MM.1S (cell line): ENCODE measurements around the gene WDR45B.

ENCODE experiments used
- DNase-seq: peaks from one replicate; pipeline ENCODE4 v3.0.0-alpha.2; 2015
- H2AFZ ChIP-seq: fragments of 300-600 bp; sonication (generic); 2 replicates; pipeline ENCODE4 v1.6.0; 2016; ENCODE audit warnings: antibody characterized with exemption, low read length
- H3F3A ChIP-seq: fragments of 300-600 bp; sonication (generic); 2 replicates; pipeline ENCODE4 v1.6.1; 2016; ENCODE audit warnings: mild to moderate bottlenecking, antibody characterized with exemption, low read length, moderate library complexity, mixed read lengths; ENCODE audit not compliant: insufficient read depth
- H3K27ac ChIP-seq: fragments of 300-600 bp; sonication (generic); 2 replicates; pipeline ENCODE4 v1.5.1; 2016; ENCODE audit warnings: mild to moderate bottlenecking, low read length
- H3K27me3 ChIP-seq: fragments of 300-600 bp; sonication (generic); replicated peaks from 2 replicates; pipeline ENCODE4 v1.6.0; 2016; ENCODE audit warnings: low read length; ENCODE audit not compliant: insufficient read depth
- H3K36me3 ChIP-seq: fragments of 300-600 bp; sonication (generic); replicated peaks from 2 replicates; pipeline ENCODE4 v1.6.1; 2016; ENCODE audit warnings: mild to moderate bottlenecking, low read length, mixed read lengths; ENCODE audit not compliant: insufficient read depth
- H3K4me1 ChIP-seq: fragments of 300-600 bp; sonication (generic); 2 replicates; pipeline ENCODE4 v1.6.1; 2016; ENCODE audit warnings: low read length, mixed read lengths
- H3K4me2 ChIP-seq: fragments of 300-600 bp; sonication (generic); 2 replicates; pipeline ENCODE4 v1.6.0; 2016; ENCODE audit warnings: low read depth, low read length
- H3K4me3 ChIP-seq: fragments of 300-600 bp; sonication (generic); 2 replicates; pipeline ENCODE4 v1.5.1; 2016; ENCODE audit warnings: low read length, mixed read lengths
- H3K79me2 ChIP-seq: fragments of 300-600 bp; sonication (generic); 2 replicates; pipeline ENCODE4 v1.6.1; 2016; ENCODE audit warnings: mixed run types, low read length, mixed read lengths
- H3K9ac ChIP-seq: fragments of 300-600 bp; sonication (generic); 2 replicates; pipeline ENCODE4 v1.6.1; 2016; ENCODE audit warnings: low read length, mixed read lengths
- H3K9me2 ChIP-seq: fragments of 300-600 bp; sonication (generic); replicated peaks from 2 replicates; pipeline ENCODE4 v1.6.1; 2016; ENCODE audit warnings: mild to moderate bottlenecking, low read length, mixed read lengths; ENCODE audit not compliant: insufficient read depth
- H3K9me3 ChIP-seq: fragments of 300-600 bp; sonication (generic); replicated peaks from 2 replicates; pipeline ENCODE4 v1.6.1; 2016; ENCODE audit warnings: mild to moderate bottlenecking, low read length, mixed read lengths; ENCODE audit not compliant: insufficient read depth
- H4K20me1 ChIP-seq: fragments of 300-600 bp; sonication (generic); 2 replicates; pipeline ENCODE4 v1.6.1; 2016; ENCODE audit warnings: mild to moderate bottlenecking, low read length, moderate library complexity, mixed read lengths; ENCODE audit not compliant: insufficient read depth
- EZH2 ChIP-seq: fragments of 300-600 bp; sonication (generic); optimal IDR thresholded peaks from 2 replicates; pipeline ENCODE3; 2017; ENCODE audit warnings: low read depth, mild to moderate bottlenecking, antibody characterized with exemption, low read length, mixed read lengths
- EZH2phosphoT487 ChIP-seq: fragments of 300-600 bp; sonication (generic); IDR thresholded peaks from 2 replicates; pipeline ENCODE4 v1.6.1; 2018; ENCODE audit warnings: antibody characterized with exemption, low read length
- TF ChIP-seq, protein P1 (sequence below): fragments of 300-600 bp; sonication (generic); IDR thresholded peaks from 2 replicates; pipeline ENCODE4 v1.5.1; 2016; ENCODE audit warnings: antibody characterized with exemption, low read length, mixed read lengths

The WDR45B gene

DNA sequence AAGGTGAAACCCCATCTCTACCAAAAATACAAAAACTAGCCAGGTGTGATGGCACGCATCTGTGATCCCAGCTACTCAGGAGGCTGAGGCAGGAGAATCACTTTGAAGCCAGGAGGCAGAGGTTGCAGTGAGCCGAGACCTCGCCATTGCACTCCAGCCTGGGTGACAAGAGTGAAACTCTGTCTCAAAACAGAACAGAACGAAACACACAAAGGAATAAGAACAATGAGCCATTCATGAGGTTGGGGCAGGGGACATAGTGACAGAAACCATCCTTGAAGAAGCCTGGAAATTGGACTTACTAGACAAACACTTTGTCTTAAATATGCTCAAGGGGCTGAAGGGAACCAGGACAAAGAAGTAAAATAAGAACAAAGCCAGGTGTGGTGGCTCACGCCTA lies 39.4 kb downstream of the WDR45B start:
- DNase-seq: no peak
- H3K9ac ChIP-seq: no peak overlapping the region
- peaks cover 14% of the 10 kb centered on the region; the same call in 1 of the 2 replicates for H3F3A ChIP-seq
- TF ChIP-seq EZH2phosphoT487 (no peak), EZH2 (no peak)
- TF ChIP-seq, protein P1, sequence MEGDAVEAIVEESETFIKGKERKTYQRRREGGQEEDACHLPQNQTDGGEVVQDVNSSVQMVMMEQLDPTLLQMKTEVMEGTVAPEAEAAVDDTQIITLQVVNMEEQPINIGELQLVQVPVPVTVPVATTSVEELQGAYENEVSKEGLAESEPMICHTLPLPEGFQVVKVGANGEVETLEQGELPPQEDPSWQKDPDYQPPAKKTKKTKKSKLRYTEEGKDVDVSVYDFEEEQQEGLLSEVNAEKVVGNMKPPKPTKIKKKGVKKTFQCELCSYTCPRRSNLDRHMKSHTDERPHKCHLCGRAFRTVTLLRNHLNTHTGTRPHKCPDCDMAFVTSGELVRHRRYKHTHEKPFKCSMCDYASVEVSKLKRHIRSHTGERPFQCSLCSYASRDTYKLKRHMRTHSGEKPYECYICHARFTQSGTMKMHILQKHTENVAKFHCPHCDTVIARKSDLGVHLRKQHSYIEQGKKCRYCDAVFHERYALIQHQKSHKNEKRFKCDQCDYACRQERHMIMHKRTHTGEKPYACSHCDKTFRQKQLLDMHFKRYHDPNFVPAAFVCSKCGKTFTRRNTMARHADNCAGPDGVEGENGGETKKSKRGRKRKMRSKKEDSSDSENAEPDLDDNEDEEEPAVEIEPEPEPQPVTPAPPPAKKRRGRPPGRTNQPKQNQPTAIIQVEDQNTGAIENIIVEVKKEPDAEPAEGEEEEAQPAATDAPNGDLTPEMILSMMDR: no peak
- no peaks in the 10 kb centered on the region for H3K9me2 ChIP-seq
- no peak overlapping the region for H3K4me2 ChIP-seq
- H3K4me1 ChIP-seq: no peaks in the 10 kb centered on the region
- H3K79me2 ChIP-seq: no peaks in the 10 kb centered on the region
- H3K9me3 ChIP-seq: no peaks in the 10 kb centered on the region
- no peak overlapping the region for H3K27ac ChIP-seq
- no peaks in the 10 kb centered on the region for H4K20me1 ChIP-seq
- H3K27me3 ChIP-seq: no peaks in the 10 kb centered on the region
- H2AFZ ChIP-seq: no peak overlapping the region
- H3K4me3 ChIP-seq: no peak overlapping the region
- no peaks in the 10 kb centered on the region for H3K36me3 ChIP-seq

DNA sequence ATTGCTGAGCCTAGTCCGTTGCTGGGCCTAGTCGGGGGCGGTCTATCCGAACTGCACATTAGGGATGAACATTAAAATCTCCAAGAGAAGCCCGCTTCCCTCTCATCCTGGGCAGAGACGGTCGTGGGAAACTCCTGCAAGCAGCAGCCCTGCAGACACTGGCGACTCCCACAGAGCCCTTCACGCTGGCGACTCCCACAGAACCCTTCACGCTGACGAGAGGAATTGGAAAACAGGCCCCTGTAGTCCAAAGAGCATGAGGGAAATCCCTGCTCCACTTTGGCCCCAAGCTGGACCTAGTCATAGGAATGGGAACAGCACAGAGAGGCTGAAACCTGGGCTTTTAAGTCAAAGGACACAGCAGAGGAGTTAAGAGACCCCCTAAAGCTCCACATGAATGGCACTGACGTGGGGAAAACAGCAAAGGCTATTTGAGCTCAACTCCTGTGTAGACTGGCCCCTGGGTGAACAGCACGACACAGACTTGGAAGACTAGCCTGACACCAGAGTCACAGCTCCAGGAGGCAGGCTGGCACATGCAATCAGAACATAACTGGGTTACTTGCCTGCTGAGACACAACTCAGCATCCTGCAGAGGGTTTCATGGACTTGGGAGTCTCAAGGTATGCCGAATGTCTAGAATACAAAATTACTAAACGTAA lies 42.2 kb downstream of the WDR45B start:
- H3K9me3 ChIP-seq: no peaks in the 10 kb centered on the region
- H3K27ac ChIP-seq: no peak overlapping the region

DNA sequence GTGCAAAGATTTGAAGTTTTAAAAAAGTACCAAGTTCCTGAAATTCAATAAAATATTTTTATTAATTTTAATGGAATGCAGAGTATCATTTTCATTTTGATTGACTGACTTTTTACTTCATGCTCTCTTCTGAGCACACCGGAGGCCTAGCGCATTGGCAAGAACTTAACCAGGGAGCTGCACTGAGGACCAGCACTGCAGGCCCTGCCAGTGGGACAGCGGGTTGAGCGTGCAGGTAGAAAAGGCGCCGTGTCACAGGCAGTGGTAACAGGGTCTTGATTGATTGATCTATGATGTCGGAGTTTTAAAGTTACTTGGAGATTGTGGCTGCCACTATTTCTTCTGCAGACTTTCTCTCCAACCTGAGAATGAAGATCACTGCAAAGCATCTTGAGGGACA lies 43.7 kb downstream of the WDR45B start:
- Histone ChIP-seq H3K79me2 (peaks cover 22% of the 10 kb centered on the region), H3K9me3 (no peaks in the 10 kb centered on the region), H3K4me3 (no peak overlapping the region), H4K20me1 (no peaks in the 10 kb centered on the region), H3K27ac (no peak overlapping the region), H3K27me3 (no peaks in the 10 kb centered on the region), H3F3A (peaks cover 13% of the 10 kb centered on the region; the same call in 1 of the 2 replicates), H2AFZ (no peak overlapping the region), H3K4me2 (no peak overlapping the region), H3K9ac (no peak overlapping the region), H3K4me1 (no peaks in the 10 kb centered on the region), H3K36me3 (peaks cover 18% of the 10 kb centered on the region), H3K9me2 (no peaks in the 10 kb centered on the region)
- TF ChIP-seq, protein P1: no peak
- TF ChIP-seq EZH2phosphoT487: no peak
- TF ChIP-seq EZH2: no peak
- no peak for DNase-seq

More for the DNA sequence above, 42.2 kb downstream of the WDR45B start:
- Histone ChIP-seq H3K4me2 (no peak overlapping the region), H4K20me1 (no peaks in the 10 kb centered on the region), H3K4me3 (no peak overlapping the region), H3K9ac (no peak overlapping the region), H2AFZ (no peak overlapping the region), H3F3A (peaks cover 14% of the 10 kb centered on the region; the same call in 1 of the 2 replicates), H3K9me2 (no peaks in the 10 kb centered on the region), H3K27me3 (no peaks in the 10 kb centered on the region), H3K4me1 (no peaks in the 10 kb centered on the region), H3K79me2 (peaks cover 12% of the 10 kb centered on the region; the same call in 1 of the 2 replicates), H3K36me3 (peaks cover 14% of the 10 kb centered on the region)
- no peak for DNase-seq
- TF ChIP-seq EZH2phosphoT487 (no peak), EZH2 (no peak)
- TF ChIP-seq, protein P1: no peak
